Cardiac fibroblast (primary cell): Measurements from ENCODE around the gene MON1A.
"Not testable (repeated sequence)": the region's sequence is repeated elsewhere in the genome, so short reads cannot be mapped to it uniquely, and the experiment has no call there.

Source experiments
- DNase-seq, 2 donors: peaks; one replicate each; pipeline versions ENCODE4 v3.0.0 to v3.0.0-alpha.2; 2010; ENCODE audit warnings: low read depth in 2 of 2
- H3K4me3 ChIP-seq, 2 donors: replicated peaks in 1 of 2; 1 replicate in 1 of 2; 2 replicates in 1 of 2; pipeline ENCODE4 v1.5.1; 2011; ENCODE audit warnings: low read depth in 2 of 2, low read length in 2 of 2, mild to moderate bottlenecking in 2 of 2, moderate library complexity in 1 of 2
- TF ChIP-seq, protein P1 (sequence below): IDR thresholded peaks from one replicate; pipeline ENCODE4 v1.5.1; 2011; ENCODE audit warnings: low read depth, mild to moderate bottlenecking, low read length, inconsistent platforms

The MON1A gene

DNA sequence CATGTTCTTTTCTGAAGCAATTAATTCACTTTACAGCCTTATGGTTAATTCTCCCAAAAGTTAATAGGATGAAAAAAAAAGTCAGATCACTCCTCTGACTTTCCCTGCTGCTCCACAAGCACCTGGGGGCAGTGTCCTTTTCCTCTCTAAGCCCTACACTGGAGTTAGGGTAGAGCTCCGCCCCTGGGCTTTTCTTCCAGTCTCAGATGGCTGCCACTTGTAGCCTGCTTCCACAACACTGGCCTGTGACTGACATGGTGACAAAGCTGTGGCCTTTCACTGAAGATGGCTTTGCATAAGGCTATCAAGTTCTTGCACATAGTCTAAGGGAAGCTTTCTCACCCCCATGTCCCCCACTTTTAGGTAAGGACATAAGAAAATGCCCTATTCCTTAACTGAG is 1.3 kb upstream of the MON1A start:
- TF ChIP-seq, protein P1, sequence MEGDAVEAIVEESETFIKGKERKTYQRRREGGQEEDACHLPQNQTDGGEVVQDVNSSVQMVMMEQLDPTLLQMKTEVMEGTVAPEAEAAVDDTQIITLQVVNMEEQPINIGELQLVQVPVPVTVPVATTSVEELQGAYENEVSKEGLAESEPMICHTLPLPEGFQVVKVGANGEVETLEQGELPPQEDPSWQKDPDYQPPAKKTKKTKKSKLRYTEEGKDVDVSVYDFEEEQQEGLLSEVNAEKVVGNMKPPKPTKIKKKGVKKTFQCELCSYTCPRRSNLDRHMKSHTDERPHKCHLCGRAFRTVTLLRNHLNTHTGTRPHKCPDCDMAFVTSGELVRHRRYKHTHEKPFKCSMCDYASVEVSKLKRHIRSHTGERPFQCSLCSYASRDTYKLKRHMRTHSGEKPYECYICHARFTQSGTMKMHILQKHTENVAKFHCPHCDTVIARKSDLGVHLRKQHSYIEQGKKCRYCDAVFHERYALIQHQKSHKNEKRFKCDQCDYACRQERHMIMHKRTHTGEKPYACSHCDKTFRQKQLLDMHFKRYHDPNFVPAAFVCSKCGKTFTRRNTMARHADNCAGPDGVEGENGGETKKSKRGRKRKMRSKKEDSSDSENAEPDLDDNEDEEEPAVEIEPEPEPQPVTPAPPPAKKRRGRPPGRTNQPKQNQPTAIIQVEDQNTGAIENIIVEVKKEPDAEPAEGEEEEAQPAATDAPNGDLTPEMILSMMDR = no peak
- H3K4me3 ChIP-seq = no peak overlapping the region
- no peak for DNase-seq

- no peak for DNase-seq
- TF ChIP-seq, protein P1 = no peak
- peak overlapping the region; percentile 83 to 87 for H3K4me3 ChIP-seq
Measured at GRCh38 chr3:49930168-49930690, 618 bp upstream of the MON1A start.

DNA sequence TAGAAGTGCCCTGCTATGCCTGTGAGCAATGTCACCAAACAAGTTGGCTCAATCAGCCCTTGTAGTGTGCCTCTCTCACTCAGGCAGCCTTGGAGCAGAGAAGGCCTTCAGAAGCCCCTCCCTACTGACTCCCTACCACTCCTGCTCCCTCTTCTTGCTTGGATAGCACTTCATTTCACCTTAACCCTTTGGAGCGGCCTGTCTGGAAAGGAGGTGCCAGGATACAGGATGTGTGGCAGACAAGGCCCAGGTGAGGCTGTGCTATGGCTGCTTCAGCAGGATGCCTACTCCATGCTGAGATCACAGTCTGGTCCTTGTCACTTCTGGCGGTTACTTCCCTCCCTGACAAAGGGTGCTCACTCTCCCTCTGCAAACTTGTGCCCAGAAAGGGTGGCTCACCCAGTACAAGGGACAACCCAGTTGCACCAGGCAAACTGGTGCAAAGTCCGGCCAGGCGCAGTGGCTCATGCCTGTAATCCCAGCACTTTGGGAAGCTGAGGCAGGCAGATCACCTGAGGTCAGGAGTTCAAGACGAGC is 1.1 kb downstream of the MON1A start:
- TF ChIP-seq, protein P1 = no peak
- peak overlapping the region; percentile 8 to 21 for H3K4me3 ChIP-seq
- no peak for DNase-seq

DNA sequence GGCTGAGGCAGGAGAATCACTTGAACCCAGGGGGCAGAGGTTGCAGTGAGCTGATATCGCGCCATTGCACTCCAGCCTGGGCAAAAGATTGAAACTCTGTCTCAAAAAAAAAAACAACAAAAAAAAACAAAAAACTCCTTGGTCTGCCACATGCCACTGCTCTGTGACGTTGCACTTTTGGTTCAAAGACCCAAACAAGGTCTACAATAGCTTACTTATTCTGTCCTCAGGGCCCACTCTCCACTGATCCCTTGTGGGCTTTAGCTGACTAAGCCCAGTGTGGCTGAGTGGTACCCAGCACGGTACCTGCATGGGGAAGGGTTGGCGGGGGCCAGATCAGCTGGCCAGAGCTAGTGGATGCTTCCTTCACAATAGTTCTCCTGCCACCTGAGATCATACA is 1.8 kb downstream of the MON1A start:
- TF ChIP-seq, protein P1 = no peak
- no peak overlapping the region for H3K4me3 ChIP-seq
- DNase-seq = no peak

- H3K4me3 ChIP-seq = no peak overlapping the region
- TF ChIP-seq, protein P1 = no peak
Measured at GRCh38 chr3:49926117-49926728, 3.4 kb downstream of the MON1A start.

GRCh38 chr3:49925485-49925884 is 4.1 kb downstream of the MON1A start:
- no peak for DNase-seq
- H3K4me3 ChIP-seq = no peak overlapping the region
- TF ChIP-seq, protein P1 = no peak

More at GRCh38 chr3:49926117-49926728, 3.4 kb downstream of the MON1A start:
- DNase-seq = no peak

DNA sequence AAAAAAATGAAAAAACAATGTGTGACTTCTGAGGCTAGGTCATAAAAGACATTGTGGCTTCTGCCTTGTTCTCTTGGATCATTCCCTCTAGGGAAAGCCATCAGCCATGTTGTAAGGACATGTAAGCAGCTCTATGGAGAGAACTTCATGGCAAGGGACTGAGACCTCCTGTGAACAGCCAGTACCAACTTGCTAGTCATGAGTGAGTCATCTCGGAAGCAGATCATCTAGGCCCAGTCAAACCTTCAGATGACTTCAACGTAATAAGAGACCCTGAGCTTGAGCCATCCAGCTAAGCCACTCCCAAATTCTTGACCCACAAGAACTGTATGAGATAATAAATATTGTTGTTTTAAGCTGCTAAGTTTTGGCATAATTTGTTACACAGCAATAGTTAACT is 4.9 kb downstream of the MON1A start:
- peak; percentile 61 to 90 for DNase-seq
- no peak overlapping the region for H3K4me3 ChIP-seq
- TF ChIP-seq, protein P1 = no peak

- not testable (repeated sequence) for DNase-seq, H3K4me3 ChIP-seq
Measured at GRCh38 chr3:49917806-49918590, 11.6 kb downstream of the MON1A start.
